HepG2 (cell line): Measurements from ENCODE around the gene EVA1C. TPM values are rescaled to one million over a fixed set of nuclear protein-coding genes. Genes with fewer than 3 reads are reported as not detected.

Experiments
- CREB1 ChIP-seq, 2 experiments: fragments of 450-650 bp in 1 of 2; IDR thresholded peaks; 2 replicates each; pipeline ENCODE4 v1.6.1; 2016 to 2017; ENCODE audit warnings: control low read depth in 1 of 2, mild to moderate bottlenecking in 1 of 2, missing compliant biosample characterization in 1 of 2, missing genetic modification characterization in 1 of 2
- CREM ChIP-seq, 2 experiments: sonication (generic) in 1 of 2; formaldehyde crosslinking in 1 of 2; IDR thresholded peaks; 2 replicates each; pipeline versions ENCODE4 v1.4.0 to v1.6.1; 2016 to 2020; ENCODE audit warnings: antibody characterized with exemption in 1 of 2, mild to moderate bottlenecking in 1 of 2, missing genetic modification reagents in 1 of 2
- EHMT2 ChIP-seq: fragments of 200-600 bp; sonication (generic); IDR thresholded peaks from 2 replicates; pipeline ENCODE4 v1.7.0; 2017; ENCODE audit warnings: antibody characterized with exemption, low read depth, low read length, borderline replicate concordance
- ETV5 ChIP-seq: IDR thresholded peaks from 2 replicates; pipeline ENCODE4 v1.6.1; 2018; ENCODE audit warnings: missing biosample characterization, missing genetic modification reagents, inconsistent platforms, borderline replicate concordance
- FOSL1 ChIP-seq: sonication (generic); formaldehyde crosslinking; IDR thresholded peaks from 2 replicates; pipeline ENCODE4 v1.9.0; 2021; ENCODE audit warnings: missing genetic modification reagents, borderline replicate concordance
- FOSL2 ChIP-seq: sonication (generic); formaldehyde crosslinking; IDR thresholded peaks from 2 replicates; pipeline ENCODE4 v1.4.0; 2020; ENCODE audit warnings: missing genetic modification reagents
- NFIC ChIP-seq: IDR thresholded peaks from 2 replicates; pipeline ENCODE4 v1.6.1; 2012; ENCODE audit warnings: mild to moderate bottlenecking, low read length, inconsistent platforms
- NR2F6 ChIP-seq, 2 experiments: IDR thresholded peaks; 2 replicates each; pipeline ENCODE4 v1.6.1; 2016; ENCODE audit warnings: antibody characterized with exemption in 1 of 2, mild to moderate bottlenecking in 1 of 2
- SMAD3 ChIP-seq: sonication (generic); formaldehyde crosslinking; IDR thresholded peaks from 2 replicates; pipeline ENCODE4 v1.4.0; 2020; ENCODE audit warnings: missing genetic modification reagents
- ZNF326 ChIP-seq: sonication (generic); formaldehyde crosslinking; IDR thresholded peaks from 2 replicates; pipeline ENCODE4 v1.4.0; 2020; ENCODE audit warnings: missing genetic modification reagents, borderline replicate concordance
- polyA plus RNA-seq, 8 experiments: library from polyadenylated mRNA; depleted of rRNA in 3 of 8; stranded (reverse) in 7 of 8; unstranded in 1 of 8; fragments of >200 nt; fragmentation: Illumina TruSeq in 4 of 8; extraction: Trizol in 4 of 8; gene quantifications; 2 replicates each; pipeline versions ENCODE4 v1.2.1 to v1.2.3, GENCODE V29; 2011 to 2016; ENCODE audit warnings: low read depth in 4 of 8, missing spikeins in 1 of 8, mixed read lengths in 1 of 8; ENCODE audit not compliant: insufficient read depth in 1 of 8
- total RNA-seq, 5 experiments: library from RNA; depleted of rRNA; stranded (reverse); fragments of >200 nt; fragmentation: Illumina TruSeq; extraction: Trizol; gene quantifications; 2 replicates each; pipeline ENCODE4 v1.2.3, GENCODE V29; 2016; ENCODE audit warnings: low read depth in 1 of 5
- TF ChIP-seq, protein P1 (sequence below): sonication (generic); formaldehyde crosslinking; conservative IDR thresholded peaks from 2 replicates; pipeline ENCODE4 v1.4.0; 2020; ENCODE audit warnings: mild to moderate bottlenecking, missing genetic modification reagents, moderate library complexity
- TF ChIP-seq, protein P2 (sequence below): IDR thresholded peaks from 2 replicates; pipeline ENCODE4 v1.4.0; 2020; ENCODE audit warnings: mild to moderate bottlenecking, missing genetic modification reagents

The EVA1C gene
- total and polyA plus RNA-seq, 2 of the 13 experiments (the other 11 are each of a cell fraction or from before 2014, with no cell fraction given): 0.29 to 0.34 TPM

DNA sequence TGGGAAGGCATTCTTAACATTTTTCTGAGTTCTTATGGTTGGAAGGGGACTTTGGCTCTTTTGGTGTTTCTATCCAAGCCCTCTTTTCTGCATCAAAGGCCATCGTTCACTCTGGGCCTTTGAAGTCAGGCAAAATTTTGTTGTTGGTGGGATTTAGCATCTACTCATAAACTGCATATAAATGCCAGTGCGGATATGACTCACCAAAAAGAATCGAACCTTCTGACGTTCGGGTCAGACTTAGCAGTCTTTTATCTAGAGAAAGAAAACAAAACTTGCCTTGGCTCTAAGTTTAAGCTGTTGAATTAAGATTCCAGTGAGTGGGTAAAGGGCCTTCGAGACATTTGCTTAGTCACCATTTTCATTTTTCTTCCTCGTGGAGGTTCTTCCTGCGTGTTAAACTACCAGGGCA, 51.4 kb downstream of the EVA1C start (continued):
- TF ChIP-seq, protein P1, sequence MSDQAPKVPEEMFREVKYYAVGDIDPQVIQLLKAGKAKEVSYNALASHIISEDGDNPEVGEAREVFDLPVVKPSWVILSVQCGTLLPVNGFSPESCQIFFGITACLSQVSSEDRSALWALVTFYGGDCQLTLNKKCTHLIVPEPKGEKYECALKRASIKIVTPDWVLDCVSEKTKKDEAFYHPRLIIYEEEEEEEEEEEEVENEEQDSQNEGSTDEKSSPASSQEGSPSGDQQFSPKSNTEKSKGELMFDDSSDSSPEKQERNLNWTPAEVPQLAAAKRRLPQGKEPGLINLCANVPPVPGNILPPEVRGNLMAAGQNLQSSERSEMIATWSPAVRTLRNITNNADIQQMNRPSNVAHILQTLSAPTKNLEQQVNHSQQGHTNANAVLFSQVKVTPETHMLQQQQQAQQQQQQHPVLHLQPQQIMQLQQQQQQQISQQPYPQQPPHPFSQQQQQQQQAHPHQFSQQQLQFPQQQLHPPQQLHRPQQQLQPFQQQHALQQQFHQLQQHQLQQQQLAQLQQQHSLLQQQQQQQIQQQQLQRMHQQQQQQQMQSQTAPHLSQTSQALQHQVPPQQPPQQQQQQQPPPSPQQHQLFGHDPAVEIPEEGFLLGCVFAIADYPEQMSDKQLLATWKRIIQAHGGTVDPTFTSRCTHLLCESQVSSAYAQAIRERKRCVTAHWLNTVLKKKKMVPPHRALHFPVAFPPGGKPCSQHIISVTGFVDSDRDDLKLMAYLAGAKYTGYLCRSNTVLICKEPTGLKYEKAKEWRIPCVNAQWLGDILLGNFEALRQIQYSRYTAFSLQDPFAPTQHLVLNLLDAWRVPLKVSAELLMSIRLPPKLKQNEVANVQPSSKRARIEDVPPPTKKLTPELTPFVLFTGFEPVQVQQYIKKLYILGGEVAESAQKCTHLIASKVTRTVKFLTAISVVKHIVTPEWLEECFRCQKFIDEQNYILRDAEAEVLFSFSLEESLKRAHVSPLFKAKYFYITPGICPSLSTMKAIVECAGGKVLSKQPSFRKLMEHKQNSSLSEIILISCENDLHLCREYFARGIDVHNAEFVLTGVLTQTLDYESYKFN (CRISPR knock-in tag): peak; percentile 48
- TF ChIP-seq EHMT2 (no peak), FOSL1 (CRISPR knock-in tag) (peak; percentile 47; the same call in 1 of the 2 replicates), ZNF326 (CRISPR knock-in tag) (no peak), ETV5 (peak; percentile 70; the same call in 1 of the 2 replicates), NFIC (0 out of 2 replicates have a peak, but pooled peaks have one; percentile 31), CREB1 (IDR thresholded peaks at IDR 0.05) (no peak), CREB1 (CRISPR knock-in tag; IDR thresholded peaks at IDR 0.05) (no peak), FOSL2 (peak; percentile 84), NR2F6 (IDR thresholded peaks at IDR 0.05) (0 out of 2 replicates have a peak, but pooled peaks have one; percentile 23), NR2F6 (CRISPR knock-in tag; IDR thresholded peaks at IDR 0.05) (no peak), SMAD3 (CRISPR knock-in tag) (no peak), CREM (IDR thresholded peaks at IDR 0.05) (peak; percentile 64; the same call in 1 of the 2 replicates), CREM (CRISPR knock-in tag; IDR thresholded peaks at IDR 0.05) (no peak)
- TF ChIP-seq, protein P2, sequence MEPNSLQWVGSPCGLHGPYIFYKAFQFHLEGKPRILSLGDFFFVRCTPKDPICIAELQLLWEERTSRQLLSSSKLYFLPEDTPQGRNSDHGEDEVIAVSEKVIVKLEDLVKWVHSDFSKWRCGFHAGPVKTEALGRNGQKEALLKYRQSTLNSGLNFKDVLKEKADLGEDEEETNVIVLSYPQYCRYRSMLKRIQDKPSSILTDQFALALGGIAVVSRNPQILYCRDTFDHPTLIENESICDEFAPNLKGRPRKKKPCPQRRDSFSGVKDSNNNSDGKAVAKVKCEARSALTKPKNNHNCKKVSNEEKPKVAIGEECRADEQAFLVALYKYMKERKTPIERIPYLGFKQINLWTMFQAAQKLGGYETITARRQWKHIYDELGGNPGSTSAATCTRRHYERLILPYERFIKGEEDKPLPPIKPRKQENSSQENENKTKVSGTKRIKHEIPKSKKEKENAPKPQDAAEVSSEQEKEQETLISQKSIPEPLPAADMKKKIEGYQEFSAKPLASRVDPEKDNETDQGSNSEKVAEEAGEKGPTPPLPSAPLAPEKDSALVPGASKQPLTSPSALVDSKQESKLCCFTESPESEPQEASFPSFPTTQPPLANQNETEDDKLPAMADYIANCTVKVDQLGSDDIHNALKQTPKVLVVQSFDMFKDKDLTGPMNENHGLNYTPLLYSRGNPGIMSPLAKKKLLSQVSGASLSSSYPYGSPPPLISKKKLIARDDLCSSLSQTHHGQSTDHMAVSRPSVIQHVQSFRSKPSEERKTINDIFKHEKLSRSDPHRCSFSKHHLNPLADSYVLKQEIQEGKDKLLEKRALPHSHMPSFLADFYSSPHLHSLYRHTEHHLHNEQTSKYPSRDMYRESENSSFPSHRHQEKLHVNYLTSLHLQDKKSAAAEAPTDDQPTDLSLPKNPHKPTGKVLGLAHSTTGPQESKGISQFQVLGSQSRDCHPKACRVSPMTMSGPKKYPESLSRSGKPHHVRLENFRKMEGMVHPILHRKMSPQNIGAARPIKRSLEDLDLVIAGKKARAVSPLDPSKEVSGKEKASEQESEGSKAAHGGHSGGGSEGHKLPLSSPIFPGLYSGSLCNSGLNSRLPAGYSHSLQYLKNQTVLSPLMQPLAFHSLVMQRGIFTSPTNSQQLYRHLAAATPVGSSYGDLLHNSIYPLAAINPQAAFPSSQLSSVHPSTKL (CRISPR knock-in tag): peak; percentile 53; the same call in 1 of the 2 replicates
